Endothelial cell of umbilical vein (primary cell): ENCODE data around the gene LIPE. TPM values are rescaled to one million over a fixed set of nuclear protein-coding genes. Genes with fewer than 3 reads are reported as not detected.

ENCODE experiments used
- BruUV-seq: library from RNA; stranded (reverse); fragments of 400-500 nt; replicated peaks from 2 replicates; lab custom pipeline; 2021; lab: Mats Ljungman, UMichigan
- CTCF ChIA-PET: fragments of 300-600, 350-600 bp; sonication (Branson Sonifier 250); formaldehyde crosslinking; loops from one replicate; lab custom pipeline; 2021; ENCODE audit warnings: antibody characterized with exemption, inconsistent platforms; lab: Charles Lee
- POLR2A ChIA-PET: fragments of 300-600, 350-600 bp; sonication (Branson Sonifier 250); formaldehyde crosslinking; loops from one replicate; lab custom pipeline; 2021; ENCODE audit warnings: antibody characterized with exemption, inconsistent platforms; lab: Charles Lee
- DNase-seq: peaks from one replicate; pipeline ENCODE4 v3.0.0-alpha.2; 2011; ENCODE audit warnings: low read depth, low spot score
- FAIRE-seq: peaks from 2 replicates; lab custom pipeline; 2011; peaks lifted over from hg19 to GRCh38; lab: Jason Lieb, UNC
- H2AFZ ChIP-seq: 2 replicates; pipeline ENCODE4 v1.6.0; 2012; ENCODE audit warnings: low read depth, low read length, control low read depth, inconsistent platforms
- H3K27ac ChIP-seq: 2 replicates; pipeline ENCODE4 v1.5.1; 2011; ENCODE audit warnings: low read depth, mild to moderate bottlenecking, control low read depth, low read length, moderate library complexity; ENCODE audit not compliant: insufficient read depth
- H3K27me3 ChIP-seq, 2 experiments: 2 replicates each; pipeline versions ENCODE4 v1.6.0 to v1.6.1; 2011; ENCODE audit warnings: low read length in 2 of 2, mixed read lengths in 1 of 2; ENCODE audit not compliant: control insufficient read depth in 2 of 2, insufficient read depth in 2 of 2
- H3K36me3 ChIP-seq, 2 experiments: 2 replicates in 1 of 2; 3 replicates in 1 of 2; pipeline ENCODE4 v1.5.1; 2011; ENCODE audit warnings: low read length in 2 of 2, mild to moderate bottlenecking in 1 of 2, moderate library complexity in 1 of 2; ENCODE audit not compliant: control insufficient read depth in 2 of 2, insufficient read depth in 2 of 2; ENCODE audit errors: extremely low read depth in 1 of 2
- H3K4me1 ChIP-seq: 3 replicates; pipeline ENCODE4 v1.5.1; 2011; ENCODE audit warnings: mild to moderate bottlenecking, low read length; ENCODE audit not compliant: control insufficient read depth, insufficient read depth; ENCODE audit errors: extremely low read depth
- H3K4me2 ChIP-seq: 2 replicates; pipeline ENCODE4 v1.6.1; 2011; ENCODE audit warnings: low read length, control low read depth, mixed read lengths; ENCODE audit not compliant: insufficient read depth
- H3K4me3 ChIP-seq, 3 experiments: fragments of 200-600 bp in 1 of 3; sonication (generic), shearing (Covaris generic) in 1 of 3; replicated peaks in 1 of 3; 2 replicates each; pipeline ENCODE4 v1.5.1; 2011 to 2016; ENCODE audit warnings: control low read depth in 3 of 3, low read length in 3 of 3, mild to moderate bottlenecking in 2 of 3, inconsistent platforms in 1 of 3, low read depth in 1 of 3, moderate library complexity in 1 of 3; ENCODE audit not compliant: insufficient read depth in 1 of 3
- H3K79me2 ChIP-seq: 2 replicates; pipeline ENCODE4 v1.6.0; 2012; ENCODE audit warnings: low read length, inconsistent platforms; ENCODE audit not compliant: control insufficient read depth, insufficient read depth
- H3K9ac ChIP-seq: replicated peaks from 2 replicates; pipeline ENCODE3; 2011; ENCODE audit warnings: low read length, control low read depth; ENCODE audit not compliant: insufficient read depth; ENCODE audit errors: extremely low read depth
- H3K9me1 ChIP-seq: replicated peaks from 3 replicates; pipeline ENCODE4 v1.6.0; 2011; ENCODE audit warnings: mild to moderate bottlenecking, low read length; ENCODE audit not compliant: control insufficient read depth, insufficient read depth; ENCODE audit errors: extremely low read depth
- H3K9me3 ChIP-seq: replicated peaks from 2 replicates; pipeline ENCODE4 v1.5.1; 2012; ENCODE audit warnings: low read length, inconsistent platforms; ENCODE audit not compliant: control insufficient read depth, insufficient read depth
- H4K20me1 ChIP-seq: replicated peaks from 2 replicates; pipeline ENCODE3; 2011; ENCODE audit warnings: mild to moderate bottlenecking, low read length; ENCODE audit not compliant: control insufficient read depth, insufficient read depth; ENCODE audit errors: extremely low read depth
- EZH2 ChIP-seq: IDR thresholded peaks from 2 replicates; pipeline ENCODE4 v1.6.1; 2012; ENCODE audit warnings: borderline replicate concordance, low read depth, mild to moderate bottlenecking, moderate library complexity, low read length, inconsistent platforms; ENCODE audit not compliant: severe bottlenecking
- FOS ChIP-seq: IDR thresholded peaks from 2 replicates; pipeline ENCODE4 v1.6.1; 2011; ENCODE audit warnings: mild to moderate bottlenecking, low read length, moderate library complexity, borderline replicate concordance; ENCODE audit not compliant: insufficient read depth
- GATA2 ChIP-seq: IDR thresholded peaks from 2 replicates; pipeline ENCODE4 v1.7.0; 2011; ENCODE audit warnings: low read depth, mild to moderate bottlenecking, moderate library complexity, mixed read lengths, low read length; ENCODE audit not compliant: insufficient read length, insufficient read depth
- JUN ChIP-seq: IDR thresholded peaks from 2 replicates; pipeline ENCODE4 v1.6.1; 2011; ENCODE audit warnings: borderline replicate concordance, low read depth; ENCODE audit not compliant: insufficient read length, insufficient read depth
- MAX ChIP-seq: IDR thresholded peaks from 2 replicates; pipeline ENCODE4 v1.6.1; 2011; ENCODE audit not compliant: insufficient read depth, insufficient read length
- MYC ChIP-seq: IDR thresholded peaks from one replicate; pipeline ENCODE4 v1.6.1; 2011; ENCODE audit warnings: mild to moderate bottlenecking, low read depth, low read length
- POLR2A ChIP-seq: IDR thresholded peaks from 2 replicates; pipeline ENCODE4 v1.6.1; 2012; ENCODE audit warnings: low read depth, mild to moderate bottlenecking, control low read depth, low read length
- POLR2AphosphoS5 ChIP-seq: IDR thresholded peaks from 2 replicates; pipeline ENCODE4 v1.6.1; 2012; ENCODE audit warnings: low read depth, mild to moderate bottlenecking, control low read depth, low read length, moderate library complexity; ENCODE audit not compliant: insufficient read depth
- dilution Hi-C: fragments of 300-500 bp; cut with MboI; formaldehyde crosslinking; loops from one replicate; pipeline ENCODE4 v1.15.0; 2019; ENCODE audit warnings: low sequenced_read_pairs; ENCODE audit not compliant: extremely low pct_ligation_motif_present
- intact Hi-C: fragments of 100-400 bp; cut with micrococcal nuclease; formaldehyde crosslinking; loops from one replicate; pipeline ENCODE4 v1.10.0; 2022
- polyA plus RNA-seq, 4 experiments: library from polyadenylated mRNA; depleted of rRNA in 3 of 4; stranded (reverse) in 3 of 4; unstranded in 1 of 4; fragments of >200 nt; gene quantifications; 2 replicates each; pipeline versions ENCODE4 v1.2.1 to v1.2.3, GENCODE V29; 2011 to 2012; ENCODE audit warnings: missing spikeins in 1 of 4
- total RNA-seq: library from RNA; stranded (reverse); gene quantifications from 2 replicates; pipeline ENCODE4 v1.2.3, GENCODE V29; 2021
- TF ChIP-seq, protein P1 (sequence below), 2 donors: IDR thresholded peaks; 1 replicate in 1 of 2; 2 replicates in 1 of 2; pipeline ENCODE4 v1.5.1; 2011; ENCODE audit warnings: low read length in 2 of 2, mild to moderate bottlenecking in 2 of 2, moderate library complexity in 2 of 2, control low read depth in 1 of 2, inconsistent platforms in 1 of 2, low read depth in 1 of 2; ENCODE audit not compliant: insufficient read depth in 1 of 2; ENCODE audit errors: extremely low read depth in 1 of 2

The LIPE gene
- total and polyA plus RNA-seq, 2 donors (not counting 3 experiments of a cell fraction or from before 2014, with no cell fraction given), result 3.8 to 13.5 TPM

DNA sequence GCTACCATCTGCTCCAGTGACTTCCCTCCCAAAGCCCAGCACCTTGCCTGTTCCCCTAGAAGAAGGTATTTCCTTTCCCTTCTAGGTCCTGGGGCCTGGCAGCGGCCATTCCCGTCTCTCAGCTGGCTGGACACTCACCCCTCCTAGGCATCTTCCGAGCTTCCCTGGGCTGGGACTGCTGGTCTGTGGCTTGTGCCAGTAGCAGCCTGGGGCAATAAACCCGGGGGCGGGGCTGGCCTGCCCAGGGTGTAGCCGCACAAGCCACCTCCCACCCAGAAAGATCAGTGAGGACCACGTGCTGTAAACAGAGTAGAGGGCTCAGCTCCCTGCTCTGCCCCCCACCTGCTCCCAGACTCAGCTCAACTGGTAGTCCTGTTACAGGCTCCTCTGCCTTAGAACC, 15.0 kb downstream of the LIPE start:
- Histone ChIP-seq H3K4me2 (no peak overlapping the region), H3K36me3 (no peaks in the 10 kb centered on the region), H3K4me1 (no peaks in the 10 kb centered on the region), H3K4me3 (no peak overlapping the region), H2AFZ (no peak overlapping the region), H3K79me2 (no peaks in the 10 kb centered on the region), H3K27me3 (no peaks in the 10 kb centered on the region), H3K9me1 (no peaks in the 10 kb centered on the region), H4K20me1 (no peaks in the 10 kb centered on the region), H3K27ac (no peak overlapping the region), H3K9me3 (no peaks in the 10 kb centered on the region), H3K9ac (no peak overlapping the region)
- dilution Hi-C loops, result no loop called here
- BruUV-seq, result no TSS peak
- ChIA-PET POLR2A (interaction anchor here (0.6 kb wide), 1 partner anchor 1238 kb away, joined by 4 read pairs; no protein-coding TSS in a partner anchor), CTCF (interaction anchor here (1.4 to 2.2 kb wide), 3 partner anchors 8 to 28 kb away, joined by 4 to 14 read pairs (median 4); no protein-coding TSS in a partner anchor)
- DNase-seq (no peak), FAIRE-seq (no peak)
- intact Hi-C loops, result no loop called here
- TF ChIP-seq POLR2A (no peak), FOS (no peak), MAX (no peak), MYC (no peak), JUN (no peak), GATA2 (no peak), POLR2AphosphoS5 (no peak), EZH2 (no peak)
- TF ChIP-seq, protein P1, sequence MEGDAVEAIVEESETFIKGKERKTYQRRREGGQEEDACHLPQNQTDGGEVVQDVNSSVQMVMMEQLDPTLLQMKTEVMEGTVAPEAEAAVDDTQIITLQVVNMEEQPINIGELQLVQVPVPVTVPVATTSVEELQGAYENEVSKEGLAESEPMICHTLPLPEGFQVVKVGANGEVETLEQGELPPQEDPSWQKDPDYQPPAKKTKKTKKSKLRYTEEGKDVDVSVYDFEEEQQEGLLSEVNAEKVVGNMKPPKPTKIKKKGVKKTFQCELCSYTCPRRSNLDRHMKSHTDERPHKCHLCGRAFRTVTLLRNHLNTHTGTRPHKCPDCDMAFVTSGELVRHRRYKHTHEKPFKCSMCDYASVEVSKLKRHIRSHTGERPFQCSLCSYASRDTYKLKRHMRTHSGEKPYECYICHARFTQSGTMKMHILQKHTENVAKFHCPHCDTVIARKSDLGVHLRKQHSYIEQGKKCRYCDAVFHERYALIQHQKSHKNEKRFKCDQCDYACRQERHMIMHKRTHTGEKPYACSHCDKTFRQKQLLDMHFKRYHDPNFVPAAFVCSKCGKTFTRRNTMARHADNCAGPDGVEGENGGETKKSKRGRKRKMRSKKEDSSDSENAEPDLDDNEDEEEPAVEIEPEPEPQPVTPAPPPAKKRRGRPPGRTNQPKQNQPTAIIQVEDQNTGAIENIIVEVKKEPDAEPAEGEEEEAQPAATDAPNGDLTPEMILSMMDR (IDR thresholded peaks at IDR 0.05; ENCODE audit: extremely low read depth in 1 of 2, insufficient read depth in 1 of 2, low read depth in 1 of 2, low read length in 2 of 2), result no peak
